GM18858 (cell line): ENCODE results near the gene ZNF469.
"Not testable (repeated sequence)": the region's sequence is repeated elsewhere in the genome, so short reads cannot be mapped to it uniquely, and the experiment has no call there.

Experiments used
- ATAC-seq: cut with Tn5 transposase; IDR thresholded peaks from one replicate; pipeline ENCODE4 v1.9.1; 2021; ENCODE audit not compliant: unreplicated experiment

The ZNF469 gene

GRCh38 chr16:88409296-88410065 lies 26.7 kb downstream of the ZNF469 start:
- no peak for ATAC-seq

- ATAC-seq = not testable (repeated sequence)
Observed at GRCh38 chr16:88410297-88410968, 27.7 kb downstream of the ZNF469 start.

- no peak for ATAC-seq
Observed at GRCh38 chr16:88411951-88412576, 29.3 kb downstream of the ZNF469 start.

GRCh38 chr16:88412766-88413165 lies 30.0 kb downstream of the ZNF469 start:
- ATAC-seq = no peak

- ATAC-seq = no peak
Observed at GRCh38 chr16:88413231-88413630, 30.5 kb downstream of the ZNF469 start.

- ATAC-seq = no peak
Observed at GRCh38 chr16:88413631-88414030, 30.9 kb downstream of the ZNF469 start.

- no peak for ATAC-seq
Observed at GRCh38 chr16:88414521-88415380, 32.0 kb downstream of the ZNF469 start.

GRCh38 chr16:88415381-88415705 lies 32.6 kb downstream of the ZNF469 start:
- no peak for ATAC-seq

- ATAC-seq = no peak
Observed at GRCh38 chr16:88415713-88416323, 33.1 kb downstream of the ZNF469 start.

- ATAC-seq = no peak
Observed at GRCh38 chr16:88416686-88417085, 33.9 kb downstream of the ZNF469 start.

GRCh38 chr16:88417684-88418476 lies 35.1 kb downstream of the ZNF469 start:
- no peak for ATAC-seq

GRCh38 chr16:88418869-88419268 lies 36.1 kb downstream of the ZNF469 start:
- no peak for ATAC-seq

- no peak for ATAC-seq
Observed at GRCh38 chr16:88419790-88420189, 37.0 kb downstream of the ZNF469 start.

GRCh38 chr16:88420496-88420895 lies 37.7 kb downstream of the ZNF469 start:
- no peak for ATAC-seq

GRCh38 chr16:88421301-88421700 lies 38.5 kb downstream of the ZNF469 start:
- ATAC-seq = no peak

- no peak for ATAC-seq
Observed at GRCh38 chr16:88421871-88422433, 39.2 kb downstream of the ZNF469 start.

- ATAC-seq = no peak
Observed at GRCh38 chr16:88422733-88423447, 40.1 kb downstream of the ZNF469 start.

- ATAC-seq = no peak
Observed at GRCh38 chr16:88423448-88423850, 40.7 kb downstream of the ZNF469 start.

GRCh38 chr16:88424587-88425235 lies 42.0 kb downstream of the ZNF469 start:
- ATAC-seq = no peak
